ENCODE results near the gene TRMT112.
"Not testable (repeated sequence)": the region's sequence is repeated elsewhere in the genome, so short reads cannot be mapped to it uniquely, and the experiment has no call there.

The TRMT112 gene

GRCh38 chr11:64331569-64332371, 14.4 kb upstream of the TRMT112 start:
- DNase-seq (ENCODE audit: low read depth), result peak; percentile 45

DNA sequence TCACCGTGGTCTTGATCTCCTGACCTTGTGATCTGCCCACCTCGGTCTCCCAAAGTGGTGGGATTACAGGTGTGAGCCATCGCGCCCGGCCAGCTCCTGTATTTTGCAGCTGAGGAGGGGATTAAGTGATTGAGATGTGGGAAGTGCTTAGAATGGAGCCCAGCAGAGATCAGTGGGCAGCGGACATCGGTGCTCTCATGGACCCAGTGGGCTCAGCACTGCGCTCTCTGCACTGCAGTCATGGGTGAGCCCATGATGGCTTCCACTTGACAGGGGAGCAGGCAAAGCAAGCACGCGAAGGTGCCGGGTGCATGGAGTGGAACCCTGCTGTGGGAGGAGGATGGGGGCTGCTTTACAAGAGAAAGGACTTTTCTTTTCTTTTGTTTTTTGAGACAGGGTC, 13.5 kb upstream of the TRMT112 start:
- DNase-seq (ENCODE audit: low read depth), result no peak

DNA sequence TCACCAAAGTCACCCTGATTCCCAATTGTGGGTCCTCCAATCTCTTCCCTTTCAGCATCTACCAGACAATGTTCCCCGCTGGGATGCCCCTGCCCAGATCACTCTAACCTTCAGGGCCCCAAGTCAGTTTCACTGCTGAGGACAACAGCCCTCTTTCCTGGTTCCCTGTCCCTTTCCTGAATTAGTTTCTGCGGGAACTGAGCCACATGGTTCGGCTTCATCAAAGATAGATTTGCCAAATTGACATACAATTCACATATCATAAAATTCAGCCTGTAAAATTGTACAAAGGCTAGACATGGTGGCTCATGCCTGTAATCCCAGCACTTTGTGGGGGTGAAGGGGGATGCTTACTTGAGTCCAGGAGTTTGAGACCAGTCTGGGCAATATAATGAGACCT, 10.6 kb upstream of the TRMT112 start:
- no peak for DNase-seq (ENCODE audit: low read depth)

GRCh38 chr11:64327375-64327774, 10.0 kb upstream of the TRMT112 start:
- DNase-seq (ENCODE audit: low read depth), result no peak

- DNase-seq (ENCODE audit: low read depth), result no peak
Observed at GRCh38 chr11:64324692-64325469, 7.5 kb upstream of the TRMT112 start.

- DNase-seq (ENCODE audit: low read depth), result not testable (repeated sequence)
Observed at GRCh38 chr11:64323984-64324383, 6.6 kb upstream of the TRMT112 start.

GRCh38 chr11:64323373-64323772, 6.0 kb upstream of the TRMT112 start:
- DNase-seq (ENCODE audit: low read depth), result no peak

- DNase-seq (ENCODE audit: low read depth), result no peak
Observed at GRCh38 chr11:64322925-64323260, 5.5 kb upstream of the TRMT112 start.

GRCh38 chr11:64321533-64321932, 4.2 kb upstream of the TRMT112 start:
- DNase-seq (ENCODE audit: low read depth), result no peak

GRCh38 chr11:64321026-64321425, 3.7 kb upstream of the TRMT112 start:
- DNase-seq (ENCODE audit: low read depth), result no peak

DNA sequence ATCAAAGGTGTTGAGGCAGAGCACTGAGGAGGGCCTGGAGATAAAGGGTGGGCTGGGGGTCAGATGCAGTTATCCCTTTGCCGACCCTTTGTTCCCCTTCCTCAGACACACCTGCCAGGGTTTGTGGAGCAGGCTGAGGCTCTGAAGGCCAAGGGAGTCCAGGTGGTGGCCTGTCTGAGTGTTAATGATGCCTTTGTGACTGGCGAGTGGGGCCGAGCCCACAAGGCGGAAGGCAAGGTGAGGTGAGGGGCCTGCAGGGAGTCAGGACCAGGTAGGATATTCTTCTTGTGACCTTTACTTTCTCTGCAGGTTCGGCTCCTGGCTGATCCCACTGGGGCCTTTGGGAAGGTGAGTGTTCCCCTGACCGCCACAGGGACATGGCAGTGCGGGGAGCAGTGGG, 3.2 kb upstream of the TRMT112 start:
- no peak for DNase-seq (ENCODE audit: low read depth)

GRCh38 chr11:64318766-64319761, 1.7 kb upstream of the TRMT112 start:
- DNase-seq (ENCODE audit: low read depth), result no peak

DNA sequence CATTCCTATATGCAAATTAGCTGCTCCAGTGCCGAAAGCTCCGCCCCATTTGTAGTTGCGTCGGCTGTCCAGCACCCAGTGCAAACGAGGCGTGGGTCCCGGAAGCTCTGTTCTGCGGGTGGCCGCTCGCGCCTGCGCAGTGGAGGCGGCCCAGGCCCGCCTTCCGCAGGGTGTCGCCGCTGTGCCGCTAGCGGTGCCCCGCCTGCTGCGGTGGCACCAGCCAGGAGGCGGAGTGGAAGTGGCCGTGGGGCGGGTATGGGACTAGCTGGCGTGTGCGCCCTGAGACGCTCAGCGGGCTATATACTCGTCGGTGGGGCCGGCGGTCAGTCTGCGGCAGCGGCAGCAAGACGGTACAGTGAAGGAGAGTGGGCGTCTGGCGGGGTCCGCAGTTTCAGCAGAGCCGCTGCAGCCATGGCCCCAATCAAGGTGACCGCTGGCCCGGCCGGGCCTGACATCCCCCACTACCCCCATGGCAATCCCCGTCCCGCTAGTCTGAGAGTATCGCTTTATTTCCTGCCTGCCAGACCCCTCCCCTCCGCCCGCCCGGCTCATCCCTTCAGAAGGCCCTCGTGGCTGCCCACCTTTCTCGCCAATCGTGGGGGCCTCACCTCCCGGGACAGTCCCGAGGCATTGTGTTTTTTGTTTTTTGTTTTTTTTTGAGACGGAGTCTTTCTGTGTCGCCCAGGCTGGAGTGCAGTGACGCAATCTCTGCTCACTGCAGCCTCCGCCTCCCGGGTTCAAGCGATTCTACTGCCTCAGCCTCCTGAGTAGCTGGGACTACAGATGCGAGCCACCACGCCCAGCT, 804 bp upstream of the TRMT112 start, which contains the start of gene PRDX5:
Gene PRDX5, plus strand, starts transcription at position 161 of the 805 bp plus-strand sequence. Its CDS starts 95 bp downstream, at position 256.
- DNase-seq (ENCODE audit: low read depth), result peak; percentile 86

GRCh38 chr11:64316672-64317324, 561 bp downstream of the TRMT112 start:
- no peak for DNase-seq (ENCODE audit: low read depth)

DNA sequence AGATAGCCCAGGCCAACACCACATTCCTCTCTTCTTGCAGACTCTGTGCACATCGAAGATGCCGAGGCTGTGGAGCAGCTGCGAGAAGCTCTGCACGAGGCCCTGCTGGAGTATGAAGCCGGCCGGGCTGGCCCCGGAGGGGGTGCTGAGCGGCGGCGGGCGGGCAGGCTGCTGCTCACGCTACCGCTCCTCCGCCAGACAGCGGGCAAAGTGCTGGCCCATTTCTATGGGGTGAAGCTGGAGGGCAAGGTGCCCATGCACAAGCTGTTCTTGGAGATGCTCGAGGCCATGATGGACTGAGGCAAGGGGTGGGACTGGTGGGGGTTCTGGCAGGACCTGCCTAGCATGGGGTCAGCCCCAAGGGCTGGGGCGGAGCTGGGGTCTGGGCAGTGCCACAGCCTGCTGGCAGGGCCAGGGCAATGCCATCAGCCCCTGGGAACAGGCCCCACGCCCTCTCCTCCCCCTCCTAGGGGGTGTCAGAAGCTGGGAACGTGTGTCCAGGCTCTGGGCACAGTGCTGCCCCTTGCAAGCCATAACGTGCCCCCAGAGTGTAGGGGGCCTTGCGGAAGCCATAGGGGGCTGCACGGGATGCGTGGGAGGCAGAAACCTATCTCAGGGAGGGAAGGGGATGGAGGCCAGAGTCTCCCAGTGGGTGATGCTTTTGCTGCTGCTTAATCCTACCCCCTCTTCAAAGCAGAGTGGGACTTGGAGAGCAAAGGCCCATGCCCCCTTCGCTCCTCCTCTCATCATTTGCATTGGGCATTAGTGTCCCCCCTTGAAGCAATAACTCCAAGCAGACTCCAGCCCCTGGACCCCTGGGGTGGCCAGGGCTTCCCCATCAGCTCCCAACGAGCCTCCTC, 1.5 kb downstream of the TRMT112 start:
- DNase-seq (ENCODE audit: low read depth), result not testable (repeated sequence)

DNA sequence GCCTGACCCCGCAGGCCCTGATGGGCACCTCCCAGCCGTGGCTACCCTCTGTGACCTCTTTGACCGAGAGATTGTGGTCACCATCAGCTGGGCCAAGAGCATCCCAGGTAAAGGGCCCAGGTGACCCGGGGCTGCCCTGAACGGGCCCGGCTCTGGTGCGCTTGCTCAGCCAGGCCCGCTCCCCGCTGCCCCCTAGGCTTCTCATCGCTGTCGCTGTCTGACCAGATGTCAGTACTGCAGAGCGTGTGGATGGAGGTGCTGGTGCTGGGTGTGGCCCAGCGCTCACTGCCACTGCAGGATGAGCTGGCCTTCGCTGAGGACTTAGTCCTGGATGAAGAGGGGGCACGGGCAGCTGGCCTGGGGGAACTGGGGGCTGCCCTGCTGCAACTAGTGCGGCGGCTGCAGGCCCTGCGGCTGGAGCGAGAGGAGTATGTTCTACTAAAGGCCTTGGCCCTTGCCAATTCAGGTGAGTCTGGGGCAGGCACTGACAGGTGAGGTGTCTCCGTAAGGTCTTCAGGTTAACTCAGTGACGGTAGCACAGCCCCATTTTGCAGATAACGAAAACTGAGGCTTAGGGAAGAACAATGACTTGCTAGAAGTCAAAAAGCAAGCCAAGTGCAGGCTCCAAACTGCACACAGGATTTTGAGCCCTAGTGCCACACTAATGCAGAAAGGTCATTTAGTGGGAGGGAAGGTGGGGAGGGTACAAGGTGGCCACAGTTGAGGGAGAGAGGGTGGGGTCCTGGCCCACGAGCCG, 2.4 kb downstream of the TRMT112 start:
- DNase-seq (ENCODE audit: low read depth), result no peak

GRCh38 chr11:64314146-64314804, 3.1 kb downstream of the TRMT112 start:
- no peak for DNase-seq (ENCODE audit: low read depth)

- DNase-seq (ENCODE audit: low read depth), result no peak
Observed at GRCh38 chr11:64313491-64314145, 3.7 kb downstream of the TRMT112 start.
